ENCODE measurements around the gene SETD2. TPM values are rescaled to one million over a fixed set of nuclear protein-coding genes. Genes with fewer than 3 reads are reported as not detected.
"Not testable (repeated sequence)": the region's sequence is repeated elsewhere in the genome, so short reads cannot be mapped to it uniquely, and the experiment has no call there.

Gene SETD2
- total RNA-seq, 1 experiment from 2014 or later: 60.8 TPM

DNA sequence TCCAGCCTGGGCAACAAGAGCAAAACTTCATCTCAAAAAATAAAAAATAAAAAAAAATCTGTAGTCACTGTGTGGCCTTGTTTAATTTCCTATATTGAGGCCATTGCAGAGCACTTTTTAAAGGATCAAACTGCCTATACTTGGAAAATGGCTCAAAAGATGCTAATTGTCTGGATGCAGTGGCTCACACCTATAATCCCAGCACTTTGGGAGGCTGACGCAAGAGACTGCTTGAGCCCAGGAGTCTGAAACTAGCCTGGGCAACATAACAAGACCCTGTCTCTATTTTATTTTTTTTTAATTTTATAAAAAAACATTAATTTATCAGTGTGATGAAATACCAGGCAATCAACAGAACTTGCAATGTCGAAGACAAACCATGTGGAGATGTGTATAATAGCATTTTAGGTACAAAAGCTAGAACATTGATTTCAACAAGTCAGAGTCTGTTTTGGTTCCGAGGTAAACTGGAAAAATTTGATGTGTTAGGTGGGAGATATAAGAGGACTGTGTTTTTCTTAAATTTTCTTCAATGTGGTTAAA, 47.0 kb upstream of the SETD2 start:
- H3K27me3 Mint-ChIP-seq (ENCODE audit: low read depth): no peaks in the 10 kb centered on the region
- H4K5ac ChIP-seq (ENCODE audit: insufficient read length, low read depth, low read length): no peak overlapping the region
- no peaks in the 10 kb centered on the region for H3K79me1 ChIP-seq (ENCODE audit: insufficient read depth, low read depth, low read length, poor library complexity, severe bottlenecking)
- no peak overlapping the region for H3K4me2 ChIP-seq (ENCODE audit: insufficient read depth, insufficient read length, low read length)
- no peak overlapping the region for H3K18ac ChIP-seq (ENCODE audit: insufficient read length, low read depth, low read length)
- no peak overlapping the region for H2BK120ac ChIP-seq (ENCODE audit: low read depth, low read length, poor library complexity, severe bottlenecking)
- H3K14ac ChIP-seq (ENCODE audit: insufficient read depth, low read length): no peak overlapping the region
- no peaks in the 10 kb centered on the region for H3K9me3 Mint-ChIP-seq
- H3K36me3 Mint-ChIP-seq (ENCODE audit: insufficient read depth in 1 of 3, low read depth in 3 of 3): no peaks in the 10 kb centered on the region
- no peak for DNase-seq
- TF ChIP-seq, protein P1, sequence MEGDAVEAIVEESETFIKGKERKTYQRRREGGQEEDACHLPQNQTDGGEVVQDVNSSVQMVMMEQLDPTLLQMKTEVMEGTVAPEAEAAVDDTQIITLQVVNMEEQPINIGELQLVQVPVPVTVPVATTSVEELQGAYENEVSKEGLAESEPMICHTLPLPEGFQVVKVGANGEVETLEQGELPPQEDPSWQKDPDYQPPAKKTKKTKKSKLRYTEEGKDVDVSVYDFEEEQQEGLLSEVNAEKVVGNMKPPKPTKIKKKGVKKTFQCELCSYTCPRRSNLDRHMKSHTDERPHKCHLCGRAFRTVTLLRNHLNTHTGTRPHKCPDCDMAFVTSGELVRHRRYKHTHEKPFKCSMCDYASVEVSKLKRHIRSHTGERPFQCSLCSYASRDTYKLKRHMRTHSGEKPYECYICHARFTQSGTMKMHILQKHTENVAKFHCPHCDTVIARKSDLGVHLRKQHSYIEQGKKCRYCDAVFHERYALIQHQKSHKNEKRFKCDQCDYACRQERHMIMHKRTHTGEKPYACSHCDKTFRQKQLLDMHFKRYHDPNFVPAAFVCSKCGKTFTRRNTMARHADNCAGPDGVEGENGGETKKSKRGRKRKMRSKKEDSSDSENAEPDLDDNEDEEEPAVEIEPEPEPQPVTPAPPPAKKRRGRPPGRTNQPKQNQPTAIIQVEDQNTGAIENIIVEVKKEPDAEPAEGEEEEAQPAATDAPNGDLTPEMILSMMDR (conservative IDR thresholded peaks at IDR 0.05): no peak
- no peak overlapping the region for H3T11ph ChIP-seq (ENCODE audit: low read length)
- H3K4ac ChIP-seq (ENCODE audit: low read depth, low read length): no peak overlapping the region
- no peak overlapping the region for H3K9ac ChIP-seq (ENCODE audit: extremely low read depth, insufficient read length, low read length)
- H3K23me2 ChIP-seq (ENCODE audit: insufficient read length, low read depth, low read length, poor library complexity, severe bottlenecking): no peaks in the 10 kb centered on the region
- H2BK5ac ChIP-seq (ENCODE audit: insufficient read length, low read length): no peak overlapping the region
- no peak overlapping the region for H2AK5ac ChIP-seq (ENCODE audit: insufficient read length, low read length)
- no peak overlapping the region for H3K56ac ChIP-seq (ENCODE audit: insufficient read length, low read depth, low read length)
- H3K27me3 ChIP-seq (ENCODE audit: insufficient read depth, low read length): no peaks in the 10 kb centered on the region
- no peak overlapping the region for H4K91ac ChIP-seq (ENCODE audit: insufficient read length, low read depth, low read length)
- H3K4me3 Mint-ChIP-seq: no peak overlapping the region
- no peak overlapping the region for H2AFZ ChIP-seq (ENCODE audit: low read length)
- WGBS (ENCODE audit: extremely low coverage, insufficient read length, low lambda C conversion rate): no CpG with 5 or more reads among the region's 3 CpGs
- H3K9me3 ChIP-seq (ENCODE audit: control insufficient read depth, low read depth, low read length): no peaks in the 10 kb centered on the region
- H3K27ac Mint-ChIP-seq: no peak overlapping the region
- H3K4me1 ChIP-seq (ENCODE audit: insufficient read depth, low read length): no peaks in the 10 kb centered on the region
- H4K8ac ChIP-seq (replicated peaks; ENCODE audit: insufficient read length, low read depth, low read length): no peak overlapping the region
- no peak overlapping the region for H2BK12ac ChIP-seq (ENCODE audit: insufficient read length, low read depth, low read length)
- no peaks in the 10 kb centered on the region for H4K20me1 ChIP-seq (ENCODE audit: control insufficient read depth, insufficient read depth, insufficient read length)
- H2BK15ac ChIP-seq (ENCODE audit: low read depth, low read length): no peak overlapping the region
- H2BK20ac ChIP-seq (ENCODE audit: low read depth, low read length, poor library complexity, severe bottlenecking): no peak overlapping the region
- no peaks in the 10 kb centered on the region for H3K4me1 Mint-ChIP-seq
- H3K23ac ChIP-seq (ENCODE audit: insufficient read length, low read depth, low read length): no peak overlapping the region
- H3K27ac ChIP-seq (ENCODE audit: insufficient read length, low read depth, low read length): no peak overlapping the region
- H3K79me2 ChIP-seq (ENCODE audit: insufficient read depth, low read length): no peaks in the 10 kb centered on the region; the same call in 1 of the 2 replicates

DNA sequence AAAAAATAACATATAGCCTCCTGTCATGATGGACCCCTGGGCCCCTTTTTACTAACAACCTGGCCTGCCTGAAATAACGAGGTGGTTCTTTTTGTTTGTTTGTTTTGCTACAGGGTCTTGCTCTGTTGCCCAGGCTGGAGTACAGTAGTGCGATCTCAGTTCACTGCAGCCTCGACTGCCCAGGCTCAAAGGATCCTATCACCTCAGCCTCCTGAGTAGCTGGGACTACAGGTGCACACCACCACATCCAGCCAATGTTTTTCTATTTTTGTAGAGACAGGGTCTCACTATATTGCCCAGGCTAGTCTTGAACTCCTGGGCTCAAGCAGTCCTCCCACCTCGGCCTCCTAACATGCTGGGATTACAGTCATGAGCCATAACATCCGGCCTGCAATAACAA, 42.1 kb upstream of the SETD2 start:
- H3K79me2 ChIP-seq (ENCODE audit: insufficient read depth, low read length); H4K5ac ChIP-seq (ENCODE audit: insufficient read length, low read depth, low read length); H3K27ac ChIP-seq (ENCODE audit: insufficient read length, low read depth, low read length); H3K14ac ChIP-seq (ENCODE audit: insufficient read depth, low read length); H2BK20ac ChIP-seq (ENCODE audit: low read depth, low read length, poor library complexity, severe bottlenecking); H4K20me1 ChIP-seq (ENCODE audit: control insufficient read depth, insufficient read depth, insufficient read length); H3K9me3 Mint-ChIP-seq; H3K36me3 Mint-ChIP-seq (ENCODE audit: insufficient read depth in 1 of 3, low read depth in 3 of 3); H2BK120ac ChIP-seq (ENCODE audit: low read depth, low read length, poor library complexity, severe bottlenecking); H3K4me1 ChIP-seq (ENCODE audit: insufficient read depth, low read length); H2BK12ac ChIP-seq (ENCODE audit: insufficient read length, low read depth, low read length); H3K23me2 ChIP-seq (ENCODE audit: insufficient read length, low read depth, low read length, poor library complexity, severe bottlenecking); H3K27ac Mint-ChIP-seq; H2BK5ac ChIP-seq (ENCODE audit: insufficient read length, low read length); H4K8ac ChIP-seq (replicated peaks; ENCODE audit: insufficient read length, low read depth, low read length); H3K18ac ChIP-seq (ENCODE audit: insufficient read length, low read depth, low read length); DNase-seq; H3K23ac ChIP-seq (ENCODE audit: insufficient read length, low read depth, low read length); H3K4me1 Mint-ChIP-seq; H3K56ac ChIP-seq (ENCODE audit: insufficient read length, low read depth, low read length); H4K91ac ChIP-seq (ENCODE audit: insufficient read length, low read depth, low read length); H3K4ac ChIP-seq (ENCODE audit: low read depth, low read length); H2AK5ac ChIP-seq (ENCODE audit: insufficient read length, low read length); H3K79me1 ChIP-seq (ENCODE audit: insufficient read depth, low read depth, low read length, poor library complexity, severe bottlenecking); H2BK15ac ChIP-seq (ENCODE audit: low read depth, low read length); H3T11ph ChIP-seq (ENCODE audit: low read length); H3K27me3 Mint-ChIP-seq (ENCODE audit: low read depth); H3K4me3 Mint-ChIP-seq; H3K9me3 ChIP-seq (ENCODE audit: control insufficient read depth, low read depth, low read length); H3K27me3 ChIP-seq (ENCODE audit: insufficient read depth, low read length); H3K4me2 ChIP-seq (ENCODE audit: insufficient read depth, insufficient read length, low read length); H3K9ac ChIP-seq (ENCODE audit: extremely low read depth, insufficient read length, low read length); H2AFZ ChIP-seq (ENCODE audit: low read length): not testable (repeated sequence)
- WGBS (ENCODE audit: extremely low coverage, insufficient read length, low lambda C conversion rate): no CpG with 5 or more reads among the region's 5 CpGs

Data from H9 (cell line).